Adipose tissue (tissue), 3 donors: Measurements from ENCODE around the gene YY2. TPM values are rescaled to one million over a fixed set of nuclear protein-coding genes. Genes with fewer than 3 reads are reported as not detected.
"Not testable (repeated sequence)": the region's sequence is repeated elsewhere in the genome, so short reads cannot be mapped to it uniquely, and the experiment has no call there.

Experiments used
- H3K27ac ChIP-seq: one replicate; pipeline ENCODE4 v1.5.1; 2013; ENCODE audit warnings: low read depth, low read length
- WGBS, 3 donors: extraction: QIAGEN DNeasy Blood & Tissue Kit; methylation state at CpG; one replicate each; pipeline ENCODE4 v1.1.7; 2013; 5-methylcytosine and 5-hydroxymethylcytosine counted together
- polyA plus RNA-seq, 3 donors: library from polyadenylated mRNA; stranded (reverse); fragments of 200-250 nt; gene quantifications; one replicate each; pipeline ENCODE4 v1.2.3, GENCODE V29; 2013
- donor health status: healthy with polysubstance abuse.
- donor health status: Bipolar disorder and iron deficiency.
- donor health status: healthy.

YY2 gene
- polyA plus RNA-seq, 3 donors = 0.47 to 1.3 (median 1.1) TPM

- WGBS, 3 donors = 63 to 69% (median 64%) methylated on average over 1 of the region's 1 CpG
- no peak overlapping the region for H3K27ac ChIP-seq
Measured at GRCh38 chrX:21870494-21870893, 14.7 kb downstream of the YY2 start.

GRCh38 chrX:21873063-21873775 lies 17.4 kb downstream of the YY2 start:
- H3K27ac ChIP-seq = no peak overlapping the region
- 64 to 78% (median 68%) methylated on average over 4 of the region's 4 CpGs for WGBS, 3 donors

- H3K27ac ChIP-seq = not testable (repeated sequence)
Measured at GRCh38 chrX:21874182-21874581, 18.4 kb downstream of the YY2 start.

GRCh38 chrX:21875013-21875412 lies 19.2 kb downstream of the YY2 start:
- WGBS, 3 donors = 47 to 96% (median 75%) methylated on average over 1 of the region's 1 CpG
- H3K27ac ChIP-seq = no peak overlapping the region

More at GRCh38 chrX:21874182-21874581, 18.4 kb downstream of the YY2 start:
- 70 to 79% (median 77%) methylated on average over 3 of the region's 3 CpGs for WGBS, 3 donors

GRCh38 chrX:21881881-21882574 lies 26.2 kb downstream of the YY2 start:
- WGBS, 3 donors = 88 to 95% (median 91%) methylated on average over 3 of the region's 3 CpGs
- no peak overlapping the region for H3K27ac ChIP-seq

GRCh38 chrX:21883258-21883657 lies 27.5 kb downstream of the YY2 start:
- 71 to 73% (median 73%) methylated on average over 5 of the region's 5 CpGs for WGBS, 3 donors
- no peak overlapping the region for H3K27ac ChIP-seq

- WGBS, 3 donors = 82 to 93% (median 92%) methylated on average over 1 of the region's 1 CpG
- H3K27ac ChIP-seq = no peak overlapping the region
Measured at GRCh38 chrX:21885568-21885967, 29.8 kb downstream of the YY2 start.

- H3K27ac ChIP-seq = no peak overlapping the region
- WGBS, 3 donors = 46 to 59% (median 56%) methylated on average over 2 of the region's 2 CpGs
Measured at GRCh38 chrX:21905313-21905712, 49.5 kb downstream of the YY2 start.

- 82 to 96% (median 82%) methylated on average over 3 of the region's 3 CpGs for WGBS, 3 donors
- H3K27ac ChIP-seq = no peak overlapping the region
Measured at GRCh38 chrX:21905953-21906352, 50.2 kb downstream of the YY2 start.

GRCh38 chrX:21907260-21907659 lies 51.5 kb downstream of the YY2 start:
- WGBS, 3 donors = 54 to 76% (median 58%) methylated on average over 1 of the region's 1 CpG
- H3K27ac ChIP-seq = no peak overlapping the region

Other genes with a start within 250 kb of the YY2 start
- gene KLHL34, start 197.7 kb upstream of the YY2 start, polyA plus RNA-seq = under 1 TPM in 2 of 3 donors, not detected in 1; 0.02 to 0.11 TPM
- under 1 TPM in 2 of 3 donors, not detected in 1; 0.30 to 0.45 TPM for gene SMPX, start 97.9 kb upstream of the YY2 start, polyA plus RNA-seq
- gene MBTPS2, start 16.4 kb upstream of the YY2 start, polyA plus RNA-seq = 1 to 10 TPM; 4.2 to 7.2 (median 4.7) TPM
- gene SMS, start 84.7 kb downstream of the YY2 start, polyA plus RNA-seq = 10 to 100 TPM; 16.9 to 61.0 (median 29.6) TPM
- gene PHEX, start 176.3 kb downstream of the YY2 start, polyA plus RNA-seq = under 1 TPM in 2 of 3 donors, not detected in 1; 0.01 to 0.03 TPM